GM21717 (cell line): ENCODE results near the gene KRTAP20-3.

Experiments
- ATAC-seq: cut with Tn5 transposase; IDR thresholded peaks from one replicate; pipeline ENCODE4 v1.9.1; 2021; ENCODE audit warnings: mild to moderate bottlenecking, moderate library complexity; ENCODE audit not compliant: unreplicated experiment

The KRTAP20-3 gene

GRCh38 chr21:30642564-30642963, at the start of gene KRTAP20-3:
Gene KRTAP20-3, plus strand, starts transcription at chr21:30642864.
- no peak for ATAC-seq

GRCh38 chr21:30598802-30599201, 43.9 kb upstream of the KRTAP20-3 start, which contains the start of gene KRTAP6-2:
Gene KRTAP6-2, minus strand, starts transcription at chr21:30598902. Its CDS starts 28 bp downstream, at chr21:30598874.
- no peak for ATAC-seq

- ATAC-seq: no peak
Observed at GRCh38 chr21:30600787-30601186, 41.9 kb upstream of the KRTAP20-3 start, which contains the start of gene KRTAP22-1. Gene KRTAP22-1, plus strand, starts transcription at chr21:30601087.

GRCh38 chr21:30605968-30606367, 36.7 kb upstream of the KRTAP20-3 start:
- ATAC-seq: no peak

- ATAC-seq: no peak
Observed at GRCh38 chr21:30612132-30612531, 30.5 kb upstream of the KRTAP20-3 start.

- ATAC-seq: no peak
Observed at GRCh38 chr21:30613836-30614235, 28.8 kb upstream of the KRTAP20-3 start, which contains the start of gene KRTAP6-1. Gene KRTAP6-1, minus strand, starts transcription at chr21:30613930. Its CDS starts 26 bp downstream, at chr21:30613904.

GRCh38 chr21:30615199-30615598, 27.5 kb upstream of the KRTAP20-3 start:
- no peak for ATAC-seq

GRCh38 chr21:30616125-30616524, 26.5 kb upstream of the KRTAP20-3 start, which contains the start of gene KRTAP20-1:
Gene KRTAP20-1, plus strand, starts transcription at chr21:30616425. Its CDS starts 30 bp downstream, at chr21:30616455.
- ATAC-seq: no peak

GRCh38 chr21:30620080-30620479, 22.6 kb upstream of the KRTAP20-3 start:
- ATAC-seq: no peak

GRCh38 chr21:30620522-30620921, 22.1 kb upstream of the KRTAP20-3 start, which contains the start of gene KRTAP20-4:
Gene KRTAP20-4, plus strand, starts transcription at chr21:30620627.
- ATAC-seq: no peak

- ATAC-seq: no peak
Observed at GRCh38 chr21:30623362-30623761, 19.3 kb upstream of the KRTAP20-3 start.

- ATAC-seq: no peak
Observed at GRCh38 chr21:30625449-30626165, 17.1 kb upstream of the KRTAP20-3 start.

GRCh38 chr21:30628109-30628508, 14.6 kb upstream of the KRTAP20-3 start:
- ATAC-seq: no peak

GRCh38 chr21:30629200-30629599, 13.5 kb upstream of the KRTAP20-3 start:
- ATAC-seq: no peak

- no peak for ATAC-seq
Observed at GRCh38 chr21:30634906-30635305, 7.8 kb upstream of the KRTAP20-3 start, which contains the start of gene KRTAP20-2. Gene KRTAP20-2, plus strand, starts transcription at chr21:30635206. Its CDS starts 58 bp downstream, at chr21:30635264.

- no peak for ATAC-seq
Observed at GRCh38 chr21:30638686-30639085, 4.0 kb upstream of the KRTAP20-3 start.

GRCh38 chr21:30646904-30647414, 4.3 kb downstream of the KRTAP20-3 start:
- ATAC-seq: no peak

GRCh38 chr21:30652891-30653290, 10.2 kb downstream of the KRTAP20-3 start:
- no peak for ATAC-seq

GRCh38 chr21:30668776-30669175, 26.1 kb downstream of the KRTAP20-3 start:
- ATAC-seq: no peak

GRCh38 chr21:30672985-30673650, 30.5 kb downstream of the KRTAP20-3 start:
- no peak for ATAC-seq

GRCh38 chr21:30674312-30674711, 31.6 kb downstream of the KRTAP20-3 start:
- no peak for ATAC-seq
